Caki2 (cell line): Measurements from ENCODE around the gene GABRA4. TPM values are rescaled to one million over a fixed set of nuclear protein-coding genes. Genes with fewer than 3 reads are reported as not detected.

Experiments used
- DNase-seq: peaks from one replicate; pipeline ENCODE4 v3.0.0-alpha.2; 2015; ENCODE audit warnings: low read depth
- in situ Hi-C: cut with HindIII; loops from 2 replicates; pipeline ENCODE4 v1.10.0; 2016; ENCODE audit warnings: low sequenced_read_pairs, low pct_unique_long_range_greater_than_20kb, mixed read lengths
- total RNA-seq: library from RNA; depleted of rRNA; stranded (reverse); fragments of >200 nt; shearing (Covaris generic); gene quantifications from 2 replicates; pipeline ENCODE4 v1.2.3, GENCODE V29; 2014; ENCODE audit warnings: low replicate concordance

GABRA4 gene
- total RNA-seq, 1 experiment from 2014 or later: not detected

GRCh38 chr4:46946919-46947536 lies 46.4 kb downstream of the GABRA4 start:
- in situ Hi-C loops: no loop called here
- no peak for DNase-seq

GRCh38 chr4:46945062-46945461 lies 48.3 kb downstream of the GABRA4 start:
- in situ Hi-C loops: no loop called here
- DNase-seq: no peak

- in situ Hi-C loops: no loop called here
- DNase-seq: no peak
Observed at GRCh38 chr4:46944345-46944744, 49.0 kb downstream of the GABRA4 start.

- peak; percentile 17 for DNase-seq
- in situ Hi-C loops: no loop called here
Observed at GRCh38 chr4:46937493-46937892, 55.9 kb downstream of the GABRA4 start.

- in situ Hi-C loops: no loop called here
- DNase-seq: no peak
Observed at GRCh38 chr4:46934726-46935125, 58.7 kb downstream of the GABRA4 start.

GRCh38 chr4:46933686-46934085 lies 59.7 kb downstream of the GABRA4 start:
- DNase-seq: peak; percentile 9
- in situ Hi-C loops: no loop called here

GRCh38 chr4:46931981-46932380 lies 61.4 kb downstream of the GABRA4 start:
- in situ Hi-C loops: no loop called here
- DNase-seq: peak; percentile 10

- in situ Hi-C loops: no loop called here
- no peak for DNase-seq
Observed at GRCh38 chr4:46930891-46931290, 62.5 kb downstream of the GABRA4 start.

- in situ Hi-C loops: no loop called here
- DNase-seq: no peak
Observed at GRCh38 chr4:46927201-46927600, 66.2 kb downstream of the GABRA4 start.

GRCh38 chr4:46924789-46925529 lies 68.4 kb downstream of the GABRA4 start:
- DNase-seq: no peak
- in situ Hi-C loops: no loop called here

GRCh38 chr4:46922205-46922604 lies 71.2 kb downstream of the GABRA4 start:
- no peak for DNase-seq
- in situ Hi-C loops: no loop called here

- DNase-seq: no peak
- in situ Hi-C loops: no loop called here
Observed at GRCh38 chr4:46909078-46909477, 84.3 kb downstream of the GABRA4 start, which contains the start of gene COX7B2. COX7B2 (minus strand) TSS chr4:46909245; CDS start chr4:46735192, 174,053 bp downstream.

- no peak for DNase-seq
Observed at GRCh38 chr4:46908148-46908547, 85.2 kb downstream of the GABRA4 start.

GRCh38 chr4:46900082-46900481 lies 93.3 kb downstream of the GABRA4 start:
- in situ Hi-C loops: no loop called here

More at GRCh38 chr4:46908148-46908547, 85.2 kb downstream of the GABRA4 start:
- in situ Hi-C loops: no loop called here

GRCh38 chr4:46894826-46895225 lies 98.6 kb downstream of the GABRA4 start:
- in situ Hi-C loops: no loop called here
- DNase-seq: no peak

More at GRCh38 chr4:46900082-46900481, 93.3 kb downstream of the GABRA4 start:
- DNase-seq: no peak

- DNase-seq: no peak
- in situ Hi-C loops: no loop called here
Observed at GRCh38 chr4:46890056-46890455, 103.3 kb downstream of the GABRA4 start.

- in situ Hi-C loops: no loop called here
- no peak for DNase-seq
Observed at GRCh38 chr4:46889410-46889809, 104.0 kb downstream of the GABRA4 start.

GRCh38 chr4:46886711-46887110 lies 106.7 kb downstream of the GABRA4 start:
- DNase-seq: peak; percentile 7
- in situ Hi-C loops: no loop called here

GRCh38 chr4:46878641-46879040 lies 114.7 kb downstream of the GABRA4 start:
- in situ Hi-C loops: no loop called here
- DNase-seq: peak; percentile 35

- in situ Hi-C loops: no loop called here
- DNase-seq: no peak
Observed at GRCh38 chr4:46874811-46875210, 118.6 kb downstream of the GABRA4 start.
